Immature natural killer cell (primary cell): ENCODE data around the gene ZNF592. TPM values are rescaled to one million over a fixed set of nuclear protein-coding genes. Genes with fewer than 3 reads are reported as not detected.

ENCODE experiments used
- DNase-seq, 3 donors: peaks; one replicate each; pipeline ENCODE4 v3.0.0; 2022; ENCODE audit warnings: mixed read lengths in 1 of 3
- H3K27ac Mint-ChIP-seq, 6 donors: one replicate each; pipeline ENCODE4 v1.8.0; 2020; ENCODE audit warnings: mixed read lengths in 6 of 6, mild to moderate bottlenecking in 5 of 6, inconsistent platforms in 4 of 6, moderate library complexity in 3 of 6
- H3K27me3 Mint-ChIP-seq, 3 donors: one replicate each; pipeline ENCODE4 v1.8.0; 2020 to 2021; ENCODE audit warnings: low read depth in 3 of 3, mild to moderate bottlenecking in 3 of 3, mixed read lengths in 3 of 3, moderate library complexity in 3 of 3, inconsistent platforms in 1 of 3
- H3K36me3 Mint-ChIP-seq, 3 donors: one replicate each; pipeline ENCODE4 v1.8.0; 2020; ENCODE audit warnings: mixed read lengths in 3 of 3, inconsistent platforms in 2 of 3, mild to moderate bottlenecking in 2 of 3
- H3K4me1 Mint-ChIP-seq, 2 donors: one replicate each; pipeline ENCODE4 v1.8.0; 2020; ENCODE audit warnings: inconsistent platforms in 2 of 2, mild to moderate bottlenecking in 2 of 2, mixed read lengths in 2 of 2, moderate library complexity in 1 of 2
- H3K4me3 Mint-ChIP-seq, 5 donors: one replicate each; pipeline ENCODE4 v1.8.0; 2020; ENCODE audit warnings: mild to moderate bottlenecking in 5 of 5, mixed read lengths in 5 of 5, inconsistent platforms in 3 of 5, moderate library complexity in 3 of 5
- H3K9me3 Mint-ChIP-seq, 6 donors: one replicate each; pipeline ENCODE4 v1.8.0; 2020; ENCODE audit warnings: mild to moderate bottlenecking in 6 of 6, mixed read lengths in 6 of 6, inconsistent platforms in 4 of 6, moderate library complexity in 3 of 6
- polyA plus RNA-seq, 3 donors: library from polyadenylated mRNA; unstranded; fragments of 300-500 nt; fragmentation: Illumina TruSeq; gene quantifications; one replicate each; pipeline ENCODE4 v1.2.3, GENCODE V29; 2021

ZNF592 gene
- polyA plus RNA-seq, 3 donors from 2014 or later = 2.1 to 10.0 (median 2.4) TPM

GRCh38 chr15:84852212-84852611 lies 103.8 kb downstream of the ZNF592 start:
- Mint-ChIP-seq H3K36me3 (peaks cover 2 to 14% (median 5%) of the 10 kb centered on the region in 3 donors), H3K4me1 (no peaks in the 10 kb centered on the region)

GRCh38 chr15:84855136-84855535 lies 106.7 kb downstream of the ZNF592 start:
- peaks cover 0 to 2% (median 0%) of the 10 kb centered on the region in 3 donors for H3K27me3 Mint-ChIP-seq
- H3K36me3 Mint-ChIP-seq = peaks cover 0 to 7% (median 0%) of the 10 kb centered on the region in 3 donors
- no peaks in the 10 kb centered on the region for H3K9me3 Mint-ChIP-seq
- DNase-seq = no peak
- H3K4me1 Mint-ChIP-seq = no peaks in the 10 kb centered on the region
- no peak overlapping the region for H3K27ac Mint-ChIP-seq
- no peak overlapping the region for H3K4me3 Mint-ChIP-seq

More at GRCh38 chr15:84852212-84852611, 103.8 kb downstream of the ZNF592 start:
- no peak for DNase-seq
- no peak overlapping the region for H3K4me3 Mint-ChIP-seq
- no peak overlapping the region for H3K27ac Mint-ChIP-seq
- H3K27me3 Mint-ChIP-seq = peaks cover 0 to 2% (median 2%) of the 10 kb centered on the region in 3 donors
- peaks cover under 1 to 7% (median 4%) of the 10 kb centered on the region in 6 donors for H3K9me3 Mint-ChIP-seq

- Mint-ChIP-seq H3K4me3 (no peak overlapping the region), H3K4me1 (no peaks in the 10 kb centered on the region), H3K27me3 (peaks cover 0 to 2% (median 0%) of the 10 kb centered on the region in 3 donors), H3K36me3 (peaks cover 0 to 7% (median 0%) of the 10 kb centered on the region in 3 donors), H3K9me3 (no peaks in the 10 kb centered on the region), H3K27ac (no peak overlapping the region)
- DNase-seq = no peak
Measured at GRCh38 chr15:84855765-84856164, 107.4 kb downstream of the ZNF592 start.

Other genes with a start within 250 kb of the ZNF592 start
- gene ZSCAN2, start 147.6 kb upstream of the ZNF592 start, polyA plus RNA-seq = 10 to 100 TPM in 1 of 3 donors, 1 to 10 TPM in 2; 5.8 to 14.7 (median 6.8) TPM
- 10 to 100 TPM; 11.4 to 22.5 (median 17.0) TPM for gene WDR73, start 94.3 kb upstream of the ZNF592 start, polyA plus RNA-seq
- gene NMB, start 90.4 kb upstream of the ZNF592 start, polyA plus RNA-seq = 10 to 100 TPM in 1 of 3 donors, 1 to 10 TPM in 2; 3.2 to 10.8 (median 10.0) TPM
- 100 to 1,000 TPM; 173 to 210 (median 188) TPM for gene SEC11A, start 32.5 kb upstream of the ZNF592 start, polyA plus RNA-seq
- gene ALPK3, start 68.8 kb downstream of the ZNF592 start, polyA plus RNA-seq = not detected
- not detected for gene SLC28A1, start 136.1 kb downstream of the ZNF592 start, polyA plus RNA-seq
- gene PDE8A, start 233.3 kb downstream of the ZNF592 start, polyA plus RNA-seq = 1 to 10 TPM in 2 of 3 donors, under 1 TPM in 1; 0.87 to 3.4 (median 2.4) TPM